Measurements from ENCODE around the gene CTCF.

Gene CTCF

DNA sequence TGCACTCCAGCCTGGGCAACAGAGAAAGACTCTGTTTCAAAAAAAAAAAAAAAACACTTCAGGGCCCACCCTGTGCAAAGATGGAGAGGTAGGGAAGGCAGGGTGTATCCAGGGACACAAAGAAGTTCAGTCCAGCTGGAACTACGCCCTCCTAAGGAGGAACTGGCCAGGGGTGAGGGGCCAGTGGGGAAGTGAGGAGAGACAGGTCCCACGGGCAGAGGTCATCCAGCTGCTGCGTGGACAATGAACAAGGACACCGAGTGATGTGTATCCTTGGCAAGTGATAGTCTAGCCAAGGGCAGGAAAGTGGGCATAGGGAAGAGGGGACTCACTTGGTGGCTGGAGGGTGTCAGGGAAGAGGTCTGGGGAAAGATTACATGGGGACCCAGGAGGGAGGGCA, 43.1 kb upstream of the CTCF start:
- H3K4me3 ChIP-seq (ENCODE audit: low read depth, low read length) = no peak overlapping the region

DNA sequence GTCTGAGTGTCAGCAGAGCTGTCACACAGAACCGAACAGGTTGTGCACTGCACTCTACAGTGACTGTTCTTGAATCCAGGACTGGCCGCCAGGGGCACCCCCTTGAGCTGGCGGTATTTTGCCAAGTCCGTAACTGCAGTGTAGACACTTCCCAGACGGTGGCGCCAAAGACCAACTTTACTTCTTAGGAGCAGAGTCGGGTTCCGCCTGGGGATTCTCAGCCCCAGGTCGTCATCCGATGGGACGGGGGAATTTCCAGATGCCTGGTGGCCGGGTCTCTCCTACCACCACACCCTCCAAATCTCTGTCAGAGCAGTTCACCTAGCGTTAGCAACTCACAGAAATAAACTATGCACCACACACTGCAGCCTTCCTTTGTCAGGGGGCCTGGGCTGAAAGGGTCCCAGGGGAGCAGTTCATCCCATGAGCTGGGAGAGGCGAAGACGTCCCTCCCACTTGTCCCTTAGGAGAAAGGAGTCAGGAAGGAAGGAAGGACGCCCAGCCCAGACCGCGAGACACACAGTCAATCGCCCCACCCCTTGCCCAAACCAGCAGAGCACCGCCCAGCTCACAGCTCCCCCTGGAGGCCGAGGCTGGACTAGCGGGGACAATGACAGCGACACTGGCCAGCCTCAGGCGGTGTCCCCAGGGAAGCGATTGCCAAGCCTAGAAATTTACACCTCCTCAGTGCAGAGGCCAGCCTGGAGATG, 41.1 kb upstream of the CTCF start:
- H3K4me3 ChIP-seq (ENCODE audit: low read depth, low read length) = peak overlapping the region; percentile 53
- TF ChIP-seq, protein P1, sequence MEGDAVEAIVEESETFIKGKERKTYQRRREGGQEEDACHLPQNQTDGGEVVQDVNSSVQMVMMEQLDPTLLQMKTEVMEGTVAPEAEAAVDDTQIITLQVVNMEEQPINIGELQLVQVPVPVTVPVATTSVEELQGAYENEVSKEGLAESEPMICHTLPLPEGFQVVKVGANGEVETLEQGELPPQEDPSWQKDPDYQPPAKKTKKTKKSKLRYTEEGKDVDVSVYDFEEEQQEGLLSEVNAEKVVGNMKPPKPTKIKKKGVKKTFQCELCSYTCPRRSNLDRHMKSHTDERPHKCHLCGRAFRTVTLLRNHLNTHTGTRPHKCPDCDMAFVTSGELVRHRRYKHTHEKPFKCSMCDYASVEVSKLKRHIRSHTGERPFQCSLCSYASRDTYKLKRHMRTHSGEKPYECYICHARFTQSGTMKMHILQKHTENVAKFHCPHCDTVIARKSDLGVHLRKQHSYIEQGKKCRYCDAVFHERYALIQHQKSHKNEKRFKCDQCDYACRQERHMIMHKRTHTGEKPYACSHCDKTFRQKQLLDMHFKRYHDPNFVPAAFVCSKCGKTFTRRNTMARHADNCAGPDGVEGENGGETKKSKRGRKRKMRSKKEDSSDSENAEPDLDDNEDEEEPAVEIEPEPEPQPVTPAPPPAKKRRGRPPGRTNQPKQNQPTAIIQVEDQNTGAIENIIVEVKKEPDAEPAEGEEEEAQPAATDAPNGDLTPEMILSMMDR (IDR thresholded peaks at IDR 0.05; ENCODE audit: low read depth, low read length) = peak; percentile 95

More for the DNA sequence above, 43.1 kb upstream of the CTCF start:
- TF ChIP-seq, protein P1 (IDR thresholded peaks at IDR 0.05; ENCODE audit: low read depth, low read length) = no peak

DNA sequence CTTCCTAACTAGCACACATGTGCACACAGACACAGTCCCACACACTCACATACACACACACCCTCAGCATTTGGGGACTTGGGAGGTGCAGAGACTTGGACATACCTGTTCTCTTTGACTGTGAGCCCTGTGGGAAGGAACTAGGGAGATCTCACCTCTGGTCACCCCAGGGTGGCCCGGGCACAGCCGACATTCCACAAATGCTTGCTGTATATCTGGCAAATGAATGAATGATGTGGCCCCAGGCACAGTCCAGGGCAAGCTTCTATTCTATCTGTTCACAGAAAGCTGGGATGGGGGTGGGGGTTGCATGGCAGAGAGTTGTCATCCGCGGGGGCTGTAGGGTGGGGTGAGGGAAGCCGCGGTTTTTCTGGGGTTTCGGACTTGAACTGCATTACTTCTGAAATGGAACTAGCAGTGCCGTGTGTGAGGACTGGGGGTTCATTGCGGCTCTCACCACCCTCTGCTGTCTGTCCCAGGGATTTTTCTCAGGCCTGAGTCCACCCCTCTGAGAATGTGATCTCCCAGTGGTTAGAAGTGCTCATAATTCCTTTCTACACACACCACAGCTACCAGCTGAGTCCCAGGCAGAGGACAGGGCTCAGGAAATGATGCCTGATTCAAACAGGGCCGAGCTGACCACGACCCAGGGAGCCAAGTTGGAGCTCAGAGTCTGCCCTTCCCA, 37.0 kb upstream of the CTCF start:
- TF ChIP-seq, protein P1 (IDR thresholded peaks at IDR 0.05; ENCODE audit: low read depth, low read length) = no peak
- H3K4me3 ChIP-seq (ENCODE audit: low read depth, low read length) = no peak overlapping the region

DNA sequence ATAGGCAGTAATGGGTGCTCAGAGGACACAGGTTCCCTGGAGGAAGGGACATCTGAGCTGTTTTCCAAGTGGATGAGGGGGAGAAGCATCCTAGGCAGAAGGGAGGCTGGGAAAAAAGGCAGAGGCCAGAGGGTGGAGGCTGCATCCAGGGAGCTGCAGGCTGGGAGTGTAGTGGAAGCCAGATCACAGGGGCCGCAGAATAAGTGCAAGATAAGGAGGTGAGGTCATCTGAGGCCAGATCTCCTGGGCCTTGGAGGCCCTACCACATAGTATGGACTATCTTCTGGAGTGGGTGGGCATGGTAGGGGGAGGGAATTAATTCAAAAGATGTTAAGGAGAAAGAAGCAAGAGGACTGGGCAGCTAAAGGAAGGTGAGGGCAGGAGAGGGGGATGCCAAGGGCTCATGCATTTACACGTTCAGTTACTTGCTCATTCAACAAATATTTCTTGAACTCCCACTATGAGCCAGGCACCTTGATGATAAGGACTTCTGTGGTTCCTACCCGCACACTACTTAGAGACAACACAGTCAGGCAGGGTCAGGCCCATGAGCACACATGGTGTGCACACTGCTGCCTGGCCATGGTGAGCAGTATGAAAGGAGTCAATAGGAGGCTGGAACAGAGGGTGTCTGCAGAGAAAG, 36.1 kb upstream of the CTCF start:
- TF ChIP-seq, protein P1 (IDR thresholded peaks at IDR 0.05; ENCODE audit: low read depth, low read length) = no peak
- H3K4me3 ChIP-seq (ENCODE audit: low read depth, low read length) = no peak overlapping the region

DNA sequence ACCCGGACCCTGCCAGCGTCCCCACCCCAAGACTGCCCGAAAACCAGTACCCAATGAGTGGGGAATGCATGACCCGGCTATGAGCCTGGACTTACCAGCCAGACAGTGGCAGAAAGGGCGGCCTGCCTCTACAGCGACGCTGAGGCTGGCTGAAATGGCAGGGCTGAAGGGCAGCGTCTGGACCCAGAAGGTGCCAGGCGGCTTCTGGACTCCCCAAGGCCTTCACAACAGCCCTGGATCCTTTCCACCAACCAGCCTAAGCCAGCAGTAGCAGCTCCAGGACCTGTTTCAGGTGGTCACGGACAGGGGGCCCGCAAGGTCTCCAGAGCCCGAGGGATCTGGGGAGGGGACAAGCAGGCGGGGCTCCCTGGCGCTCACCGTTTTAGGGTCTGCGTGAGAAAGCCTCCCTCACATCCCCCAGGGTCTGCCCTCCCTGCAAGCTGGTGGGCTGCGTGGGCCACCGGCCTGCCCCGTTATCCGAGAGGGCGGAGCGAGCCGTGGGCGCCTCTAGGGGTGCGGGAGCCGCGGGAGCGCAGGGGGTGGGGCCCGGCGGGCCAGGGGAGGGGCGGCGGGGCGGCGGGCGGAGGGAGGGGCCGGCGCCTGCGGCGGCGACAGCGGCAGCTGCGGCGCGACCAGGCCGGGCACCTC, 34.0 kb upstream of the CTCF start, which contains the start of gene RIPOR1:
TSS of gene RIPOR1 (plus strand) at position 608 of the 648 bp plus-strand sequence. CDS start 9,618 bp downstream, outside the sequence.
- H3K4me3 ChIP-seq (ENCODE audit: low read depth, low read length) = peak within 1 kb of the TSS; percentile 79
- TF ChIP-seq, protein P1 (IDR thresholded peaks at IDR 0.05; ENCODE audit: low read depth, low read length) = no peak

DNA sequence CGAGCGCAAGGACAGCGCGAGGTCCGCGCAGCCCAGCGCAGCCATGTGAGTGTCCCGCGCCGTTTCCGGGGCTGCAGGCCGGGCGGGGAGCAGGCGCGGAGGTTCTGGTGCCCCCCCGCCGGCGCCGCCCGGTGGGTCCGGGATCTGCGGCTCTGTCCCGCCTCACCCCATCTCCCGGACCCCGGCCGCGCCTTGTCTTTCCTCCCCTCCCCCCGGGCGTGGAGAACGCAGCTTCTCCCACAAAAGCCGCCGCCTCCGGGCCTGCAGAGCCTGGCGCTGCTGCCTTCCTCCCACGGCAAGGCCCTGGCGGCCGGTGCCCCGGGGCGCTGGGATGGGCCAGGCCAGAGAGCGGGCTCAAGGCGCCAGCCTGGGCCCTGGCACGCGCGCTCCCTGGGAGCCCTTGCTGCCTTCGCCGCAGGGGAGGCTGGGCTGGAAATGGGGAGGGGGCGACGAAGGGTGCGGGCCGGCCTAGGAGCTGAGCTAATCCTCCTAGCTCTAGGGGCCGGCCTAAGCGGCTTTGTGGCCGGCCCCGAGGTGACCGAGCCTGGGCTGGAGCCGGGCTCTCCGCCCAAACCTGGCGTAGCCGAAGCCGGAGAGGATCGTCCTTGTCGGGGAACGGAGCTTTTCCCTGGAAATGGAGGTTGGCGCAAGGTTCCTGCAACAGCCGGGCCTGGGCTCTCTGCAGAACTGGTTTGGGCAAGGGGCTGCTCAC, 33.3 kb upstream of the CTCF start:
- TF ChIP-seq, protein P1 (IDR thresholded peaks at IDR 0.05; ENCODE audit: low read depth, low read length) = no peak
- H3K4me3 ChIP-seq (ENCODE audit: low read depth, low read length) = peak overlapping the region; percentile 79

Measured in WI38 (cell line).